Astrocyte of the cerebellum (primary cell): ENCODE data around the gene ANO3.

ENCODE experiments used
- DNase-seq: peaks from one replicate; pipeline ENCODE4 v3.0.0-alpha.2; 2011; ENCODE audit warnings: low read depth
- H3K4me3 ChIP-seq: 2 replicates; pipeline ENCODE4 v1.5.1; 2011; ENCODE audit warnings: mild to moderate bottlenecking, low read depth, low read length, moderate library complexity
- in situ Hi-C: cut with HindIII; loops from 2 replicates; pipeline ENCODE4 v1.10.0; 2017; ENCODE audit warnings: low sequenced_read_pairs
- TF ChIP-seq, protein P1 (sequence below): IDR thresholded peaks from 2 replicates; pipeline ENCODE4 v1.5.1; 2012; ENCODE audit warnings: low read length, low read depth, moderate library complexity, mild to moderate bottlenecking; ENCODE audit errors: missing control alignments

Gene ANO3

DNA sequence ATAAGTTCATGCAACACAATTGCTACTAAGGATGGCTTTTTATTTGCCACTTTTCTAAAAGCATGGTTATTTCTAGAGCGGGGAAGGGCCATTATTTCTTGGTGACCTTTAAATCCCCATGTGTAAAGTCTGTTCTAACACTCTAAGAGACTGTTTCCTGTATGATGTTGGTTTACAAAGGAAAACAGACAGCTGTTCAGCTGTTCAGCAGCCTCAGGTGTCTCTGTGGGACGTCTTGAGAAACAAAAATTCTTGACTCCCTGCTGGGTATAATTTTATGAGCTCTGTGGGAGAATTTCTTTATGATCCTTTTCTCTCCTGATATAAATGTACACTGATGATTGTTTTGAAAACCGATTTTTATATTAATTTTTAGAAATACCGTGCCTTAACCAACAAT lies 226.3 kb downstream of the ANO3 start:
- in situ Hi-C loops = no loop called here
- TF ChIP-seq, protein P1, sequence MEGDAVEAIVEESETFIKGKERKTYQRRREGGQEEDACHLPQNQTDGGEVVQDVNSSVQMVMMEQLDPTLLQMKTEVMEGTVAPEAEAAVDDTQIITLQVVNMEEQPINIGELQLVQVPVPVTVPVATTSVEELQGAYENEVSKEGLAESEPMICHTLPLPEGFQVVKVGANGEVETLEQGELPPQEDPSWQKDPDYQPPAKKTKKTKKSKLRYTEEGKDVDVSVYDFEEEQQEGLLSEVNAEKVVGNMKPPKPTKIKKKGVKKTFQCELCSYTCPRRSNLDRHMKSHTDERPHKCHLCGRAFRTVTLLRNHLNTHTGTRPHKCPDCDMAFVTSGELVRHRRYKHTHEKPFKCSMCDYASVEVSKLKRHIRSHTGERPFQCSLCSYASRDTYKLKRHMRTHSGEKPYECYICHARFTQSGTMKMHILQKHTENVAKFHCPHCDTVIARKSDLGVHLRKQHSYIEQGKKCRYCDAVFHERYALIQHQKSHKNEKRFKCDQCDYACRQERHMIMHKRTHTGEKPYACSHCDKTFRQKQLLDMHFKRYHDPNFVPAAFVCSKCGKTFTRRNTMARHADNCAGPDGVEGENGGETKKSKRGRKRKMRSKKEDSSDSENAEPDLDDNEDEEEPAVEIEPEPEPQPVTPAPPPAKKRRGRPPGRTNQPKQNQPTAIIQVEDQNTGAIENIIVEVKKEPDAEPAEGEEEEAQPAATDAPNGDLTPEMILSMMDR = no peak
- no peak for DNase-seq
- no peak overlapping the region for H3K4me3 ChIP-seq

DNA sequence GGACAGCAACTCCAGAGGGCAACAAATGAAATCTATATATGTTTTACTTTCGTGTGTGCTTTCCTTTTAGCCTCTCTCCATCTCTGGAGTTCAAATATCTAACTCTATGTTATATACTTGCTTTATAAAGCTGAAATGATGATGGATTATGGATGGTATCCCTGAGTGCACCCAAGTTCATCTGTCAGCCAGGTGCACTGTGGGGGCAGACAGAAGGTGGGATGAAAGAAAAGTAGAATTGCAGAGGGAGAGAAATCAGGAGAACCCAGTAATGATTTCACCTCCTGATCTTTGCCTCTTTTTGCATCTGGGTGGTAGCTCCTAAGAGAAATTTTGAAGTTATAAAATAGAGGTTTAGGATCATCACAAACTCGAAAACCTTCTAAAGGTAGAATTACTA lies 237.7 kb downstream of the ANO3 start:
- in situ Hi-C loops = no loop called here
- TF ChIP-seq, protein P1 = no peak
- no peak overlapping the region for H3K4me3 ChIP-seq
- no peak for DNase-seq

DNA sequence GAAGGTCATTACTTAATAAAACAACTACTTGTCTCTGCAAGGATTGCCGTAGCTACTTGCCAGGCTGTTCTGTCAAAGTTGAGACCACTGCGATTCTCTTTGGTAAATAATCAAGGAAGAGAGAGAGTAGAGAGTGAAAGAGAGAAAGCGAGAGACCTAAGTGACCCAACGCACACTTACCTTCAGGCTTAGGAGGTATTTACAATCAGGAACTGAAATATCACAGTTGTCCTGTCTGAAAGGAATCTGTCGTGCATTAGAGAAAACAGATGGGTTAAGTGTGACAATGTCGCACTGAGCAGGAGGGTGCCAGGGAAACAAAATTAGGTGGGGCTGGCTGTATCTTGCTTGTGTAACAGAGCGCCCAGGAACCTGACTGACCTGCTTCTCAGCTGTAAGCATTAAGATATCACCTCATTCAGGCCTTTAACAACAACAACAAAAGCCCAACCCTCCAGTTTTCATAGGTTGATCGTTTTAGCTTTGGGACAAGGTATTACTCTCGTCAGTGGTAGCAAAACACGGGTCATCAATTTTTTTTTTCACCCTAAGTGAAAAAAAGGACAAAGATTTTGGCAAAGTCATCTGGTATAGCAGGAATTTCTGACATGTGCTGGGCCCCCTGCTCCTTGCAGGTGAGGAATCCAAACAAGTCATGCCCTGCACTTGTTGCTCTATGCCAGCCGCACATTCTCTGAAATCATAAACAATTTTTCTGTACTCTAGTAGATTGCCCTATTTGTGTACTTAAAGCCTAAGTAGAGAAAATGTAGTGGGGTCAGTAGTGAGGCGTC lies 240.1 kb downstream of the ANO3 start, which contains the start of gene MUC15:
TSS of gene MUC15 (minus strand) at position 403 of the 794 bp plus-strand sequence. CDS start 5,169 bp downstream, outside the sequence.
- in situ Hi-C loops = no loop called here
- TF ChIP-seq, protein P1 = no peak
- no peak for DNase-seq
- no peak within 1 kb of the TSS for H3K4me3 ChIP-seq

DNA sequence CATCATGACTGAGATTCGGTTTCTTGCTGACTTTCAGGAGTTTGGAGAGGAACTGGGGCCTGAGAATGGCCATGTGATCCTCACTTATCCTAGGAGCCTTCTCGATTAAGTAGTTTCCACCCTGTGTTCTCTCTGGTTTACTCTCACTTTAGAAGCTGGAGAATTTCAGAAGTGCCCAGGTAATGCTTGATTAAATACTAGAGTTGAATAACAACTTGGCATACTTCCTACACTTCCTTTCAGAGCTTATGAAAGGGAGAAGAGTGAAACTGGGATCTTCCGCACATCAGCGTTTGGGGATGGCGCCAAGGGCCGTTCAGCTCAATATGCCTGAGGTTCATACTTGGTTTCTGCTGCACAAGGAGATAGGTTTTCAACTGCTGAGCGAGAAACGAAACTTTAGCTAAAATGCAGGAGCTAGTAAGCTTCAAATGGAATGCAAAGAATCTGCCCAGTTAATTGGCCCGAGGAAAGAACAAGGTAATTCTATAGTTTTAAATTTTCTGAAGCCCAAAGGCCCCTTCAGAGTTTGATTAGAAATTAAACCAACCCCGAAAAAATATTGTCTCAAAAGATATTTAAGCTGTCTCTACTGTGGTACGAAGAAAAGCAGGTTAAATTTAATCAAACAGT lies 241.0 kb downstream of the ANO3 start:
- no peak overlapping the region for H3K4me3 ChIP-seq
- TF ChIP-seq, protein P1 = no peak
- in situ Hi-C loops = no loop called here
- no peak for DNase-seq

DNA sequence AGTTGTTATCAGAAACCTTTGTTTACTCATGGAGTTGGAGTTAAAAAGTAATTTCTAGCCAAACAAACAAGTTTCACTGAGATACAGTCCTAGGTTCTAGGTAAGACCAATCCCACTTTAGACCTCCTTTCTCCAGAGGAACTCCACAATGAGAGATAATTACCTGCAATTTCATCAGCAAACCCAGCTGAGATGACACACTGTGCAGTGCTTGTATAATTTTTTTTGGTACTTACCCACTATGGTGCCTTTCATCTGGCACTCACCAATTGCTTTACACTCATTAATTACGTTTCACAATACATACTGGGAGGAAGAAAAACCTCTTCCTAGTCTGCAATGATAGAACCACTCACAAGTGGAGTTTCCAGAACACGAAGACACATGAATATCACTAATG lies 242.0 kb downstream of the ANO3 start:
- H3K4me3 ChIP-seq = no peak overlapping the region
- DNase-seq = no peak
- in situ Hi-C loops = no loop called here
- TF ChIP-seq, protein P1 = no peak

DNA sequence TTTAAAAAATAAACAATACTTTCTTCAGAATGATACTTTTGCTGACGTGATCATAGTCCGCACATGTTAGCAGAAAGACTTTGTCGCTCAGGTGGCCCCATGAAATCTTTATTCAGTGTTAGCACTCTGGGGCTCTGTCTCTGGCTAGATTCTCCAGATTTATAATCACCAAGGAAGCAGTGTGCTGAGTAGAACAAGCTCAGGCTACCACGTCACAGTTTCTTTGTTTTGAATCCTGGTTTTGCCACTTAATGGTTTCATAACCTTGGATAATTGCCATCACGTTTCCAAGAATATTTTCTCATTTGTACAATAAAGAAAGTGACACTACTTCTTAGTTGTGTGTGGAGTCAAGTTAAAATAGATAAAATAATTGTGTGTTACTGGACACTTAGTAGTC lies 244.0 kb downstream of the ANO3 start:
- no peak for DNase-seq
- no peak overlapping the region for H3K4me3 ChIP-seq
- in situ Hi-C loops = no loop called here
- TF ChIP-seq, protein P1 = no peak
